Uterus (tissue), 4 donors: ENCODE data around the gene LSM14A. TPM values are rescaled to one million over a fixed set of nuclear protein-coding genes. Genes with fewer than 3 reads are reported as not detected.
"Not testable (repeated sequence)": the region's sequence is repeated elsewhere in the genome, so short reads cannot be mapped to it uniquely, and the experiment has no call there.

Experiments used
- DNase-seq, 2 donors: peaks; one replicate each; pipeline ENCODE4 v3.0.0-alpha.2; 2019 to 2020
- H3K27ac ChIP-seq, 2 donors: fragments of 200-600 bp; sonication (generic); 1 replicate in 1 of 2; 2 replicates in 1 of 2; pipeline ENCODE4 v1.5.1; 2016 to 2018
- H3K27me3 ChIP-seq, 2 donors: fragments of 200-600 bp; sonication (generic); one replicate each; pipeline ENCODE4 v1.5.1; 2018 to 2019; ENCODE audit warnings: control low read depth in 1 of 2
- H3K36me3 ChIP-seq, 2 donors: fragments of 200-600 bp; sonication (generic); one replicate each; pipeline ENCODE4 v1.5.1; 2019; ENCODE audit warnings: control low read depth in 1 of 2
- H3K4me1 ChIP-seq, 2 donors: fragments of 200-600 bp; sonication (generic); one replicate each; pipeline ENCODE4 v1.5.1; 2018 to 2019; ENCODE audit warnings: control low read depth in 1 of 2
- H3K4me3 ChIP-seq, 2 donors: fragments of 200-600 bp; sonication (generic); 1 replicate in 1 of 2; 2 replicates in 1 of 2; pipeline ENCODE4 v1.5.1; 2018 to 2019; ENCODE audit warnings: mild to moderate bottlenecking in 1 of 2
- H3K9me3 ChIP-seq, 2 donors: fragments of 200-600 bp; sonication (generic); one replicate each; pipeline ENCODE4 v1.5.1; 2019; ENCODE audit warnings: control low read depth in 1 of 2
- POLR2A ChIP-seq, 2 donors: fragments of 450-650 bp; IDR thresholded peaks; one replicate each; pipeline ENCODE4 v1.6.1; 2016; ENCODE audit warnings: antibody characterized with exemption in 2 of 2, mild to moderate bottlenecking in 1 of 2, moderate library complexity in 1 of 2
- intact Hi-C: fragments of 100-400 bp; cut with DNase I; formaldehyde crosslinking; loops from one replicate; pipeline ENCODE4 v1.15.1; 2023; ENCODE audit warnings: low total_unique reads
- total RNA-seq, 4 donors: library from RNA; depleted of rRNA in 3 of 4; stranded (reverse); fragments of >200 nt in 3 of 4; gene quantifications; one replicate each; pipeline versions ENCODE4 v1.1.0 to v1.2.4, GENCODE V29; 2014 to 2023
- TF ChIP-seq, protein P1 (sequence below), 4 experiments: fragments of 200-600 bp in 2 of 4; fragments of 450-650 bp in 2 of 4; sonication (generic) in 2 of 4; IDR thresholded peaks; one replicate each; pipeline ENCODE4 v1.5.1; 2016 to 2019; ENCODE audit warnings: antibody characterized with exemption in 4 of 4, mild to moderate bottlenecking in 2 of 4, moderate library complexity in 1 of 4
- donor health status: DM: yes; HTN: yes; CAD: no.

The LSM14A gene
- total RNA-seq, 4 donors from 2014 or later: 57.1 to 161 (median 119) TPM

DNA sequence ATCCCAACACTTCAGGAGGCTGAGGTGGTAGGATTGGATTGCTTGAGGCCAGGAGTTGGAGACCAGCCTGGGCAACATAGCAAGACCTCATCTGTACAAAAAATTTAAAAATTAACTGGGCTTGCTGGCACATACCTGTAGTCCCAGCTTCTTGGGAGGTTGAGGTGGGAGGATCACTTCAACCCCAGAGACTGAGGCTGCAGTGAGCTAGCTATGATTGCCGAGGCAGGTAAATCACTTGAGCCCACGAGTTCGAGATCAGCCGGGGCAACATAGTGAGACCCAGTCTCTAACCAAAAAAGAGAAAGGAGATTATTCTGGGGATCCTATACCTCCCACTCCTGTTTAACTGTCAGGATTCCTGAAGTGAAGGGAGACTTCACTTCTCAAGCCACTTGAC lies 65.6 kb downstream of the LSM14A start:
- Histone ChIP-seq H3K27me3 (no peaks in the 10 kb centered on the region), H3K27ac (no peak overlapping the region), H3K4me1 (no peaks in the 10 kb centered on the region), H3K4me3 (no peak overlapping the region), H3K36me3 (no peaks in the 10 kb centered on the region), H3K9me3 (no peaks in the 10 kb centered on the region)
- intact Hi-C loops: no loop called here
- TF ChIP-seq, protein P1, sequence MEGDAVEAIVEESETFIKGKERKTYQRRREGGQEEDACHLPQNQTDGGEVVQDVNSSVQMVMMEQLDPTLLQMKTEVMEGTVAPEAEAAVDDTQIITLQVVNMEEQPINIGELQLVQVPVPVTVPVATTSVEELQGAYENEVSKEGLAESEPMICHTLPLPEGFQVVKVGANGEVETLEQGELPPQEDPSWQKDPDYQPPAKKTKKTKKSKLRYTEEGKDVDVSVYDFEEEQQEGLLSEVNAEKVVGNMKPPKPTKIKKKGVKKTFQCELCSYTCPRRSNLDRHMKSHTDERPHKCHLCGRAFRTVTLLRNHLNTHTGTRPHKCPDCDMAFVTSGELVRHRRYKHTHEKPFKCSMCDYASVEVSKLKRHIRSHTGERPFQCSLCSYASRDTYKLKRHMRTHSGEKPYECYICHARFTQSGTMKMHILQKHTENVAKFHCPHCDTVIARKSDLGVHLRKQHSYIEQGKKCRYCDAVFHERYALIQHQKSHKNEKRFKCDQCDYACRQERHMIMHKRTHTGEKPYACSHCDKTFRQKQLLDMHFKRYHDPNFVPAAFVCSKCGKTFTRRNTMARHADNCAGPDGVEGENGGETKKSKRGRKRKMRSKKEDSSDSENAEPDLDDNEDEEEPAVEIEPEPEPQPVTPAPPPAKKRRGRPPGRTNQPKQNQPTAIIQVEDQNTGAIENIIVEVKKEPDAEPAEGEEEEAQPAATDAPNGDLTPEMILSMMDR (IDR thresholded peaks at IDR 0.05): no peak
- no peak for TF ChIP-seq POLR2A (IDR thresholded peaks at IDR 0.05)
- no peak for DNase-seq

GRCh38 chr19:34241513-34242337 lies 69.4 kb downstream of the LSM14A start:
- TF ChIP-seq, protein P1 (IDR thresholded peaks at IDR 0.05): no peak
- no peak for TF ChIP-seq POLR2A (IDR thresholded peaks at IDR 0.05)
- Histone ChIP-seq H3K27me3 (no peaks in the 10 kb centered on the region), H3K4me1 (no peaks in the 10 kb centered on the region), H3K9me3 (no peaks in the 10 kb centered on the region), H3K4me3 (no peak overlapping the region), H3K36me3 (no peaks in the 10 kb centered on the region), H3K27ac (no peak overlapping the region)
- no peak for DNase-seq
- intact Hi-C loops: no loop called here

DNA sequence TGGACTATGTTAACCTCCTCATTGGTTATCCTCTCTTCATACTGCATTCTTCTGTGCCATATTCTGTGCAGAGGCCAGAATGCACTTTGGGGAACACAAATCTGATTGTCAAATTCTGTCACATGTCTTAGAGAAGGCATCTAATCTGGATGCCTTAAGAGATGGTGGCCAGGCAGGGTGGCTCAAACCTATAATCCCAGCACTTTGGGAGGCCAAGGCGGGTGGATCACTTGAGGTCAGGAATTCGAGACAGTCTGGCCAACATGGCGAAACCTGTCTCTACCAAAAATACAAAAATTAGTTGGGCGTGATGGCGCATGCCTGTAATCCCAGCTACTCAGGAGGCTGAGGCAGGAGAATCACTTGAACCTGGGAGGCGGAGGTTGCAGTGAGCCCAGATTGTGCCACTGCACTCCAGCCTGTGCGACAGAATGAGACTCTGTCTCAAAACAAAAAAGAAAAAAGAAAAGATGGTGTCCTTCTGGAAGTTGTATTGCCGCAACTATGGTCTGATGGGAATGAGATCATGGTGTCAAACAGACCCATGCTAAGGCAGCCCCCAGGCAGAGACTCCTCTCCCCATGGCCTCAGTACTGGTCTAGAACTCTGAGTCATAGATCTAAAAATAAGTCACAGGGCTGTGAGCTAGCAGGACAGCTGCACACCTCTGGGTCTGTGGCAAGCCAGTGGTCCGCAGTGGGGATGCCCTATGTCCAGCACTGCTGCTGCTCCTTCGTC lies 71.0 kb downstream of the LSM14A start:
- H3K27ac ChIP-seq, H3K4me1 ChIP-seq, H3K9me3 ChIP-seq, H3K4me3 ChIP-seq, DNase-seq, H3K27me3 ChIP-seq, intact Hi-C loops, H3K36me3 ChIP-seq: not testable (repeated sequence)

GRCh38 chr19:34243876-34244578 lies 71.7 kb downstream of the LSM14A start:
- no peak for TF ChIP-seq POLR2A (IDR thresholded peaks at IDR 0.05)
- TF ChIP-seq, protein P1 (IDR thresholded peaks at IDR 0.05): no peak
- Histone ChIP-seq H3K9me3 (no peaks in the 10 kb centered on the region), H3K36me3 (no peaks in the 10 kb centered on the region), H3K4me3 (no peak overlapping the region), H3K4me1 (no peaks in the 10 kb centered on the region), H3K27ac (no peak overlapping the region), H3K27me3 (no peaks in the 10 kb centered on the region)
- no peak for DNase-seq
- intact Hi-C loops: no loop called here

DNA sequence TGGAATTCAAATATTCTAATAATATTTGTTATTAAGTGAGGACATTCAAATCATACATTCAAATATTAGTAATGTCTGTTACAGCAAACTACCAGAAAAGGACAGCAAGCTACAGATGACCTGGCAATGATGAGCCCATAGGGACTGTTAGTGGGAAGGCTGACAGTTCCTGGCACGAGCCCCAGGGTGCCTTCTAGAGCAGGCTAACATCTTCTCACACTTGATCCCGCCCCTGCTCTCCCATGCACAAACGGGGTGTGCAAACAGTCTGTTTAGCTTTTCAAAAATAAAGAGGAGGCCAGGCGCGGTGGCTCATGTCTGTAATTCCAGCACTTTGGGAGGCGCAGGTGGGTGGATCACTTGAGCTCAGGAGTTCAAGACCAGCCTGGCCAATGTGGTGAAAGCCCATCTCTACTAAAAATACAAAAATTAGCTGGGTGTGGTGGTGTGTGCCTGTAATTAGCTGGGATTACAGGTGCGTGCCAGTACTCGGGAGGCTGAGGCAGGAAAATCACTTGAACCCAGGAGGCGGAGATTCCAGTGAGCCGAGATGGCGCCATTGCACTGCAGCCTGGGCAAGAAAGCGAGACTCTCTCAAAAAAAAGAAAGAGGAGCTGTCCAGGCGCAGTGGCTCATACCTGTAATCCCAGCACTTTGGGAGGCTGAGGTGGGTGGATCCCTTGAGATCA lies 72.5 kb downstream of the LSM14A start:
- no peaks in the 10 kb centered on the region for H3K36me3 ChIP-seq
- no peaks in the 10 kb centered on the region for H3K9me3 ChIP-seq
- intact Hi-C loops: no loop called here
- no peak overlapping the region for H3K4me3 ChIP-seq
- DNase-seq: no peak
- no peaks in the 10 kb centered on the region for H3K27me3 ChIP-seq
- no peak overlapping the region for H3K27ac ChIP-seq
- no peaks in the 10 kb centered on the region for H3K4me1 ChIP-seq
- TF ChIP-seq POLR2A (IDR thresholded peaks at IDR 0.05): no peak
- TF ChIP-seq, protein P1 (IDR thresholded peaks at IDR 0.05): no peak
